Nephron (organoid): ENCODE results near the gene SCGB3A1.

Experiments used
- H3K27ac Mint-ChIP-seq, 3 experiments: 2 replicates each; pipeline ENCODE4 v1.8.0; 2020; ENCODE audit warnings: mixed read lengths in 3 of 3, mild to moderate bottlenecking in 2 of 3, moderate library complexity in 1 of 3
- H3K27me3 Mint-ChIP-seq: 2 replicates; pipeline ENCODE4 v1.8.0; 2021; ENCODE audit warnings: low read depth, mild to moderate bottlenecking, moderate library complexity, mixed read lengths
- H3K36me3 Mint-ChIP-seq: 2 replicates; pipeline ENCODE4 v1.8.0; 2020; ENCODE audit warnings: low read depth, mixed read lengths
- H3K4me1 Mint-ChIP-seq: 2 replicates; pipeline ENCODE4 v1.8.0; 2020; ENCODE audit warnings: mixed read lengths
- H3K4me3 Mint-ChIP-seq, 3 experiments: 2 replicates each; pipeline ENCODE4 v1.8.0; 2020; ENCODE audit warnings: mild to moderate bottlenecking in 3 of 3, mixed read lengths in 3 of 3, moderate library complexity in 2 of 3
- H3K9me3 Mint-ChIP-seq: 2 replicates; pipeline ENCODE4 v1.8.0; 2020; ENCODE audit warnings: mixed read lengths
- TF ChIP-seq, protein P1 (sequence below), 3 experiments: fragments of 200-600 bp; sonication (generic); IDR thresholded peaks; one replicate each; pipeline ENCODE4 v1.5.0; 2021; ENCODE audit warnings: antibody characterized with exemption in 3 of 3; ENCODE audit not compliant: unreplicated experiment in 3 of 3

Gene SCGB3A1, protein sequence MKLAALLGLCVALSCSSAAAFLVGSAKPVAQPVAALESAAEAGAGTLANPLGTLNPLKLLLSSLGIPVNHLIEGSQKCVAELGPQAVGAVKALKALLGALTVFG

DNA sequence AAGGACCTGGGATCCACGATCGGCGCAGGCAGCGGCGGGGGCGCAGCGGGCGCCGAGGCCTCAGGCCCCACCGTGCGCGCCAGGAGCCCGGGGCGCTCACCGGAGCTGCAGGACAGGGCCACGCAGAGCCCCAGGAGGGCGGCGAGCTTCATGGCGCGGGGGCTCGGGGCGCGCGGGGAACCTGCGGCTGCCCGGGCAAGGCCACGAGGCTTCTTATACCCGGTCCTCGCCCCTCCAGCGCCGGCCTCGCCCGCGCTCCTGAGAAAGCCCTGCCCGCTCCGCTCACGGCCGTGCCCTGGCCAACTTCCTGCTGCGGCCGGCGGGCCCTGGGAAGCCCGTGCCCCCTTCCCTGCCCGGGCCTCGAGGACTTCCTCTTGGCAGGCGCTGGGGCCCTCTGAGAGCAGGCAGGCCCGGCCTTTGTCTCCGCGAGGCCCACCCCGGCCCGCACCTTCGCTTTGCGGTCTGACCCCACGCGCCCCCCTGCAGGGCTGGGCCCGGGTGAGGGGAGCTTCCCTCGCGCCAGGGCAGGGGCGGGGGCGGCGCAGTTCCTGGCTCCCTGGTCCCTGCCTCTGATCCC, at the start of gene SCGB3A1:
Gene SCGB3A1 (minus strand): TSS at position 189 of the 577 bp plus-strand sequence. CDS start 37 bp downstream, at position 152.
- peak within 1 kb of the TSS; percentile 79 to 81 (median 79) for H3K4me3 Mint-ChIP-seq
- H3K9me3 Mint-ChIP-seq, result peaks cover 11% of the 10 kb centered on the region
- peaks cover 13% of the 10 kb centered on the region for H3K4me1 Mint-ChIP-seq
- TF ChIP-seq, protein P1, sequence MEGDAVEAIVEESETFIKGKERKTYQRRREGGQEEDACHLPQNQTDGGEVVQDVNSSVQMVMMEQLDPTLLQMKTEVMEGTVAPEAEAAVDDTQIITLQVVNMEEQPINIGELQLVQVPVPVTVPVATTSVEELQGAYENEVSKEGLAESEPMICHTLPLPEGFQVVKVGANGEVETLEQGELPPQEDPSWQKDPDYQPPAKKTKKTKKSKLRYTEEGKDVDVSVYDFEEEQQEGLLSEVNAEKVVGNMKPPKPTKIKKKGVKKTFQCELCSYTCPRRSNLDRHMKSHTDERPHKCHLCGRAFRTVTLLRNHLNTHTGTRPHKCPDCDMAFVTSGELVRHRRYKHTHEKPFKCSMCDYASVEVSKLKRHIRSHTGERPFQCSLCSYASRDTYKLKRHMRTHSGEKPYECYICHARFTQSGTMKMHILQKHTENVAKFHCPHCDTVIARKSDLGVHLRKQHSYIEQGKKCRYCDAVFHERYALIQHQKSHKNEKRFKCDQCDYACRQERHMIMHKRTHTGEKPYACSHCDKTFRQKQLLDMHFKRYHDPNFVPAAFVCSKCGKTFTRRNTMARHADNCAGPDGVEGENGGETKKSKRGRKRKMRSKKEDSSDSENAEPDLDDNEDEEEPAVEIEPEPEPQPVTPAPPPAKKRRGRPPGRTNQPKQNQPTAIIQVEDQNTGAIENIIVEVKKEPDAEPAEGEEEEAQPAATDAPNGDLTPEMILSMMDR (IDR thresholded peaks at IDR 0.05; ENCODE audit: unreplicated experiment in 3 of 3), result no peak
- peak within 1 kb of the TSS in 1 of 3 experiments; percentile 77 for H3K27ac Mint-ChIP-seq
- peaks cover 63% of the 10 kb centered on the region for H3K27me3 Mint-ChIP-seq
- no peaks in the 10 kb centered on the region for H3K36me3 Mint-ChIP-seq

DNA sequence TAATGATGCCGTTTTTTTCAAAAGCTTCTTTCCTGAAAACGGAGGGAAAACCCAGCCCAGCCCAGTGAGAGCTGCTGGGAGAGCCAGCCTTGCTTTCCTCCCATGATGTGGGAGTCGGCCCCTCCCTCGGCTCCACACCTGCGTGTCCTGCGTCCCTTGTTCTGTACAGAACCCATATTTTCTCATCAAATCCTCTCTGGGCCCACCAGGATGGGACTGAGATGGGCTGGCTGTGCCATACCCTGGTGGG, 49.2 kb upstream of the SCGB3A1 start:
- no peaks in the 10 kb centered on the region for H3K36me3 Mint-ChIP-seq
- no peak overlapping the region for H3K4me3 Mint-ChIP-seq
- H3K27ac Mint-ChIP-seq, result no peak overlapping the region
- no peaks in the 10 kb centered on the region for H3K4me1 Mint-ChIP-seq
- H3K9me3 Mint-ChIP-seq, result no peaks in the 10 kb centered on the region
- TF ChIP-seq, protein P1 (IDR thresholded peaks at IDR 0.05; ENCODE audit: unreplicated experiment in 3 of 3), result no peak
- H3K27me3 Mint-ChIP-seq, result peaks cover 33% of the 10 kb centered on the region

DNA sequence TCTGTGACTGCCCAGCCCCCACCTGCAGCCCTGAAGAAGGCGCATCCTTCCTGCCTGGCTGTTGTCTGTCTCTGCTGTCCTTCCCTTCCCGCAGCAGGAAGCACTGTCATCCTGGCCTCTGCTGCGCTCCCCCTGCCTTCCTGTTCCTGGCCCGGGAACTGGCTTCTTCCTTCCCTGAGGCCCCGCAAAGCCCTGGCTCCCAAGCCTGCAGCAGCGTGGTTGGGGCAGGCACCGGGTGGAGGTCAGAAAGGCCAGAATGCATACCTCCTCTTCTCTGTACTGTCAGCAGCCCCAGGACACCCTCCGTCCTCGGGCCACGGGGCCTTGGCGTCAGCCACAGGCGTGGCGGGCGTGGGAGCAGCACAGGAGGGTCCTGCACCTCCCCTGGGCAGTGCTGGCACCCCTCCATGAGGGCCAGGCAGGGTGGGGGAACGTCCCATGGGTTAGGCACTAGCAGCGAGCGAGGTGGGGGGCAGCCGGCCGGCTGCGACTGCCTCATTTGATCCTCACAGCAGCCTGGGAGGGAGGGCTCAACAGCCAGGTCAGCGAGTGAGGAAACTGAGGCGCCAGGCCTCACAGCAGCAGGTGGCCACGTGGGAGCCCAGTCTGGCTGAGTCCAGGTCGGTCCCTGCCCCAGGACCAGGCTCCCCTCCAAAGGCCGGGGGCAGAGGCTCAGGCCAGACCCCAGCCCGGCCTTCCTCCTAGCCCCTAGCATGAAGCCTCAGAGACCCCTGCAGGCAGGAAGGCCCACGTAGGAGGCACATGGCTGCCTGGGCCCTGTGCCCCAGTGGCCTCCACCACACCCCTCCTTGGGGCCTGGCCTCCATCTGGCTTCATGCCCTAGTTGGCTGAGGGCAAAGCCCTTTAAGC, 48.7 kb upstream of the SCGB3A1 start:
- H3K36me3 Mint-ChIP-seq, result no peaks in the 10 kb centered on the region

DNA sequence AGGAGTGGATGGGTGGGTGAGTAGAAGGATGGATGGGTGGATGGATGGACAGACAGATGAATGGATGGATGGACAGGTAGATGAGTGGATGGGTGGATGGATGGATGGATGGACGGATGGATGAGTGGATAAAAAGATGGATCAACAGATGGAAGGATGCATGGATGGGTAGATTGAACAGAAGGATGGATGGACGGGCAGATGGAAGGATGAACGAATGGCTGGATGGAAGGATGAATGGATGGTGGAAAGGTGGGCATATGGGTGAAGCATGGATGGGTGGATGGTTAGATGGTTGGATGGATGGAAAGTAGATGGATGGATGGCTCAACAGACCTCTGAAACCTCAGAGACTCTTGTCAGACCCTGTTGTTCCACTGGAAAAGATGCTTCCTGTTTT, 48.0 kb upstream of the SCGB3A1 start:
- H3K4me1 Mint-ChIP-seq, result peaks cover under 1% of the 10 kb centered on the region
- TF ChIP-seq, protein P1 (IDR thresholded peaks at IDR 0.05; ENCODE audit: unreplicated experiment in 3 of 3), result no peak
- no peak overlapping the region for H3K27ac Mint-ChIP-seq
- no peaks in the 10 kb centered on the region for H3K36me3 Mint-ChIP-seq
- H3K9me3 Mint-ChIP-seq, result no peaks in the 10 kb centered on the region
- peaks cover 25% of the 10 kb centered on the region for H3K27me3 Mint-ChIP-seq
- no peak overlapping the region for H3K4me3 Mint-ChIP-seq

More for the DNA sequence above, 48.7 kb upstream of the SCGB3A1 start:
- no peaks in the 10 kb centered on the region for H3K4me1 Mint-ChIP-seq
- no peaks in the 10 kb centered on the region for H3K9me3 Mint-ChIP-seq
- peaks cover 32% of the 10 kb centered on the region for H3K27me3 Mint-ChIP-seq
- no peak overlapping the region for H3K27ac Mint-ChIP-seq
- TF ChIP-seq, protein P1 (IDR thresholded peaks at IDR 0.05; ENCODE audit: unreplicated experiment in 3 of 3), result no peak
- H3K4me3 Mint-ChIP-seq, result no peak overlapping the region

DNA sequence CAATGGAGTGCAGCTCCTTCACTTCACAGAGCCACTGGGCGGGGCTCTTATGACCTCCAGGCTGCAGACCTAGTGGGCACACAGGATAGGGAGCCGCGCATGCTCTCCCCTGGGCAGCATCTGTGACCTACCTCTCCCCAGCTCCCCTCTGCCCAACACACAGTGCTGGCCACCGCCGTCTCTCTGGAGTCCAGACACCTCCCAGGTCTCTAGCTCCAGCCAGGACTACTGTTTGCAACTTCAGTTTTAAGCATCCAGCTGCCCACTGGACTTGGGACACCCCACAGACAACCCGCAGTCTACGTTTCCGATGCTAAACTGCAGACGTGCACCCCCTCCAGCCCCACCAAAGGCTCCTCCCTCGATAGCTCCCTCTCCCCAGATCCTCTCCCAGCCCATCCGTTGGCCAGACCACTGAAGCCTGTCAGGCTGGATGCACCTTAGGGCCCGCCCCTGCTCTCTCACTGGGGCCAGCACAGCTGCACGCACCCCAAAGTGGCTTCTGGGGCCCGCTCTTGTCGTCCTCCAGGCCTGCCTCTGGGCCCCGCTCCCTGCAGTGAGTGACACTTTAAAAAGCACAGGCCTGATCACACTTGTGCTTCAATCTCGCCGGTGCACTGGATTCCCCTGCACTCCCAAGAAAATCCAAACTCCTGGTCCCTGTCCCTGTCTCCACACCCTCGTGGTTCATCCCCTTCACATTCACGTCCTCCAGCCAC, 46.8 kb upstream of the SCGB3A1 start:
- Mint-ChIP-seq H3K4me1 (peaks cover 5% of the 10 kb centered on the region), H3K4me3 (no peak overlapping the region), H3K36me3 (no peaks in the 10 kb centered on the region), H3K9me3 (no peaks in the 10 kb centered on the region), H3K27ac (no peak overlapping the region), H3K27me3 (peaks cover 15% of the 10 kb centered on the region)
- TF ChIP-seq, protein P1 (IDR thresholded peaks at IDR 0.05; ENCODE audit: unreplicated experiment in 3 of 3), result no peak
